Measurements from ENCODE around the gene PROB1. TPM values are rescaled to one million over a fixed set of nuclear protein-coding genes. Genes with fewer than 3 reads are reported as not detected.

The PROB1 gene
- total and polyA plus RNA-seq, 11 donors, result 18.9 to 63.4 (median 35.8) TPM

- peak overlapping the region in 11 of 12 donors; percentile 21 to 97 (median 57) for H3K27ac ChIP-seq
- H3K4me3 ChIP-seq, result peak overlapping the region in 7 of 12 donors; percentile 65 to 82 (median 72)
- WGBS, 4 donors, result 49 to 57% (median 53%) methylated on average over 8 to 10 of the region's 10 CpGs
- H3K36me3 ChIP-seq, result peaks cover 0 to 14% (median 0%) of the 10 kb centered on the region in 9 donors
- ATAC-seq (no peak), DNase-seq (peak in 1 of 5 donors; percentile 31)
- H3K9me3 ChIP-seq, result no peaks in the 10 kb centered on the region
- peaks cover 0 to 28% (median 0%) of the 10 kb centered on the region in 9 donors for H3K27me3 ChIP-seq
- intact Hi-C loops (cut with DNase I), result loop anchor here in 5 of 10 donors (5.0 to 10.0 kb wide), 2 partner anchors 49 to 96 kb away; partner anchors contain the start of genes PAIP2 (in 5 of the 5) and MATR3 (in 1 of the 5)
- TF ChIP-seq POLR2A (IDR thresholded peaks at IDR 0.05) (no peak), CTCF (IDR thresholded peaks at IDR 0.05) (no peak)
- peaks cover 5 to 76% (median 56%) of the 10 kb centered on the region in 12 donors for H3K4me1 ChIP-seq
These were observed 4.0 kb downstream of the PROB1 start for GRCh38 chr5:139390639-139391569.

- intact Hi-C loops (cut with DNase I), result loop anchor here in 5 of 10 donors (5.0 to 10.0 kb wide), 3 partner anchors 32 to 95 kb away; partner anchors contain the start of genes PAIP2 (in 5 of the 5) and MATR3 (in 1 of the 5)
- TF ChIP-seq CTCF (IDR thresholded peaks at IDR 0.05) (no peak), POLR2A (IDR thresholded peaks at IDR 0.05) (no peak)
- DNase-seq (peak in 1 of 5 donors; percentile 29), ATAC-seq (no peak)
- H3K9me3 ChIP-seq, result no peaks in the 10 kb centered on the region
- H3K27ac ChIP-seq, result peak within 1 kb of the TSS in 9 of 12 donors; percentile 21 to 97 (median 67)
- peaks cover 0 to 14% (median 0%) of the 10 kb centered on the region in 9 donors for H3K36me3 ChIP-seq
- H3K4me3 ChIP-seq, result peak within 1 kb of the TSS in 1 of 12 donors; percentile 12
- WGBS, 4 donors, result 61 to 77% (median 68%) methylated on average over 8 to 11 of the region's 11 CpGs
- peaks cover 2 to 72% (median 51%) of the 10 kb centered on the region in 12 donors for H3K4me1 ChIP-seq
- peaks cover 0 to 27% (median 0%) of the 10 kb centered on the region in 9 donors for H3K27me3 ChIP-seq
These were observed 4.9 kb downstream of the PROB1 start, which contains the start of gene MZB1 for GRCh38 chr5:139389701-139390638. Gene MZB1, minus strand, starts transcription at chr5:139389913. Its CDS starts 57 bp downstream, at chr5:139389856.

- Histone ChIP-seq H3K36me3 (peaks cover 0 to 14% (median 0%) of the 10 kb centered on the region in 9 donors), H3K9me3 (no peaks in the 10 kb centered on the region), H3K27ac (peak overlapping the region in 4 of 12 donors; percentile 1 to 16 (median 6)), H3K4me3 (peak overlapping the region in 1 of 12 donors; percentile 16), H3K27me3 (peaks cover 0 to 10% (median 0%) of the 10 kb centered on the region in 9 donors), H3K4me1 (peaks cover 2 to 73% (median 48%) of the 10 kb centered on the region in 12 donors)
- WGBS, 4 donors, result 10 to 33% (median 12%) methylated on average over 7 to 8 of the region's 8 CpGs
- no peak for TF ChIP-seq POLR2A (IDR thresholded peaks at IDR 0.05)
- intact Hi-C loops (cut with DNase I), result loop anchor here in 1 of 10 donors (5.0 kb wide), 1 partner anchor 34 kb away; no protein-coding TSS in a partner anchor
- DNase-seq (peak in 1 of 5 donors; percentile 60), ATAC-seq (peak in 3 of 4 donors; percentile 14 to 41 (median 17))
These were observed 6.6 kb downstream of the PROB1 start for GRCh38 chr5:139388198-139388821.
